Coronary artery (tissue), 2 donors: ENCODE results near the gene VSX2.
"Not testable (repeated sequence)": the region's sequence is repeated elsewhere in the genome, so short reads cannot be mapped to it uniquely, and the experiment has no call there.

Experiments used
- DNase-seq: peaks from one replicate; pipeline ENCODE4 v3.0.0-alpha.2; 2017; ENCODE audit warnings: low spot score
- H3K27ac ChIP-seq, 2 donors: fragments of 200-600 bp; sonication (generic); one replicate each; pipeline ENCODE4 v1.5.1; 2016 to 2019
- H3K4me3 ChIP-seq: fragments of 200-600 bp; sonication (generic); 2 replicates; pipeline ENCODE4 v1.5.1; 2016; ENCODE audit warnings: mild to moderate bottlenecking, moderate library complexity
- TF ChIP-seq, protein P1 (sequence below): fragments of 200-600 bp; sonication (generic); IDR thresholded peaks from one replicate; pipeline ENCODE4 v1.5.1; 2019; ENCODE audit warnings: antibody characterized with exemption

The VSX2 gene

DNA sequence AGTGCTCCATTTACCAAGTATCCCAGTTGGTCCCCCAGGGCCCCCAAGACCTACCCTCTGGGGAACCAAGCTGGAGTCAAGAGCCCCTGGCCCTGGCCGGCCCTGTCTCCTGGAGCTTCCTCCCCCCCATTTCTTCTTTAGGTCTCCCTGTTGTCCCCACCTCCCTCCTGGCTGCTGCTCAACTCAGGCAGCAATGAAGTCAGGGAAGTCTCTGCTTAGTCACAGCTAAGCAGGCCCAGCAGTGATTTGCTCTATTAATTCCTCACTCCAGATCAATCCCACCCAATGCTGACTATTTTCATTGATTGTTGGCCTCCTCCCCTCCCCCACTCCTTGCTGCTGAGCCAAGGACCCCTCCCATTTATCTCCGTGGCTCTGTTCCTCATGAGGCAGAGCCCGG, 28.3 kb downstream of the VSX2 start:
- Histone ChIP-seq H3K4me3 (no peak overlapping the region), H3K27ac (no peak overlapping the region)
- TF ChIP-seq, protein P1, sequence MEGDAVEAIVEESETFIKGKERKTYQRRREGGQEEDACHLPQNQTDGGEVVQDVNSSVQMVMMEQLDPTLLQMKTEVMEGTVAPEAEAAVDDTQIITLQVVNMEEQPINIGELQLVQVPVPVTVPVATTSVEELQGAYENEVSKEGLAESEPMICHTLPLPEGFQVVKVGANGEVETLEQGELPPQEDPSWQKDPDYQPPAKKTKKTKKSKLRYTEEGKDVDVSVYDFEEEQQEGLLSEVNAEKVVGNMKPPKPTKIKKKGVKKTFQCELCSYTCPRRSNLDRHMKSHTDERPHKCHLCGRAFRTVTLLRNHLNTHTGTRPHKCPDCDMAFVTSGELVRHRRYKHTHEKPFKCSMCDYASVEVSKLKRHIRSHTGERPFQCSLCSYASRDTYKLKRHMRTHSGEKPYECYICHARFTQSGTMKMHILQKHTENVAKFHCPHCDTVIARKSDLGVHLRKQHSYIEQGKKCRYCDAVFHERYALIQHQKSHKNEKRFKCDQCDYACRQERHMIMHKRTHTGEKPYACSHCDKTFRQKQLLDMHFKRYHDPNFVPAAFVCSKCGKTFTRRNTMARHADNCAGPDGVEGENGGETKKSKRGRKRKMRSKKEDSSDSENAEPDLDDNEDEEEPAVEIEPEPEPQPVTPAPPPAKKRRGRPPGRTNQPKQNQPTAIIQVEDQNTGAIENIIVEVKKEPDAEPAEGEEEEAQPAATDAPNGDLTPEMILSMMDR = no peak
- no peak for DNase-seq

DNA sequence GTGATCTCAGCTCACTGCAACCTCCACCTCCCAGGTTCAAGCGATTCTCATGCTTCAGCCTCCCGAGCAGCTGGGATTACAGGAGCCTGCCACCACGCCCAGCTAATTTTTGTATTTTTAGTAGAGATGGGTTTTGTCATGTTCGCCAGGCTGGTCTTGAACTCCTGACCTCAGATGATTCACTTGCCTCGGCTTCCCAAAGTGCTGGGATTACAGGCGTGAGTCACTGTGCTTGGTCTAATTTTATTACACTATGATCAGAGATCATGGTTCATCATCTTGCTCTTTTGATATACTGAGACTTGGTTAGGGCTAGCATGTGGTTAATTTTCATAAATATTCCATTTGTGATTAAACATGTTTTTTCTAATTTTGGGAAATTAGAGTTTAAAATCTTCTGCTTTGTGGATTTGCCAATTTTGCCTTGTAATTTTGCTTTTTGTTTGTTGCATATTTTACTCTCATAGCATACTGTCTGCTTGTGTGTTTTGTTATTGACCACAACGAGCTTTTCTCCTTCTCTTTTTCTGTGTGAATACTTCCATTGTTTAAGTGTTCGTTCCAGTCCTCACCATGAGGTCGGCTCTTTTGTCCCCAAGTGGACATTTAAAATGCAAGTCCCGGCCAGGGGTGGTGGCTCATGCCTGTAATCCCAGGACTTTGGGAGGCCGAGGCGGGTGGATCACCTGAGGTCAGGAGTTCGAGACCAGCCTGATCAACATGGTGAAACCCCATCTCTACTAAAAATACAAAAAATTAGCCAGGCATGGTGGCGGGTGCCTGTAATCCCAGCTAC, 31.3 kb downstream of the VSX2 start:
- H3K27ac ChIP-seq, H3K4me3 ChIP-seq, DNase-seq: not testable (repeated sequence)

DNA sequence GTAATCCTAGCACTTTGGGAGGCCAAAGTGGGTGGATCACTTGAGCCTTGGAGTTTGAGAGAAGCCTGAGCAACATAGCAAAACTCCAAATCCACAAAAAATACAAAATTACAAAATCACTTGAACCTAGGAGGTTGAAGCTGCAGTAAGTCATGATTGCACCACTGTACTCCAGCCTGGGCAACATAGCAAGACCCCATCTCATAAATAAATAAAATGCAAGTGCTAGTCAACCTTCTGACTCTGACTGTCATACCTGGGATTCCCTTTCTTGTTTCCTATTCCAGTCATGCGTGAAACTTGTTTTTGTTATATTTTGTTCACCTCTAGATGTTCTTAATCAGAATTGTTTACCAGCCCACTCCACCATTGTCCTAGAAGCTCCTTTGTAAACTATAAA, 32.1 kb downstream of the VSX2 start:
- TF ChIP-seq, protein P1 = no peak
- DNase-seq = no peak
- Histone ChIP-seq H3K27ac (no peak overlapping the region), H3K4me3 (no peak overlapping the region)

DNA sequence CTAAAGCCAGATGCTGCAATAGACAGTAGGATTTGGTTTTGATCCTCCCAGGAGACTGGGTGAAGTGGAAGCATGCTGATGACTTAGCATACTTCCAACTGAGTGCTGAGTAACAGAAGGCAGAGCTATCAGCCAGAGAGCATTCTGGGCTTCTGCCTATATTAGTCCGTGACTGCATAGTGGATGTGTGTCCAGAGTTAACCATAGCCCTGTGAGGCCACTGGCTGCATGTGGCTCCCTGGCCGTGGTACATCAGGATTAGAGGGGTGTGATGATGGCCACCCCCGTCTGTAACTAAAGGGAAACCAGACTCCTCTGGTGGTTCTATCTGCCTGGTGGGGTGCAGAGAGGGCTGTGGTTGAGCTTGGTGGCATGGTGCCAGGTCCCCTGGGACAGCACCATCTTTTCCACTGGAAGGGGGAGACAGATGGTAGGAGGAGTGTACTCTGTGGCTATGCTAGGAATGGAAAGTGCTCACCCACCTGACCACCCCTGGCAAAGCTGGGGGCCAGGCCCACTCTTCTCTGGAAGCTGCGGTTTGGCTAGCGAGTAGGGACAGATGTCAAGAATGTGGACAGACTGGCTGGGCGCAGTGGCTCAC, 36.1 kb downstream of the VSX2 start:
- H3K27ac ChIP-seq = no peak overlapping the region
- TF ChIP-seq, protein P1 = no peak
- no peak overlapping the region for H3K4me3 ChIP-seq
- DNase-seq = no peak

DNA sequence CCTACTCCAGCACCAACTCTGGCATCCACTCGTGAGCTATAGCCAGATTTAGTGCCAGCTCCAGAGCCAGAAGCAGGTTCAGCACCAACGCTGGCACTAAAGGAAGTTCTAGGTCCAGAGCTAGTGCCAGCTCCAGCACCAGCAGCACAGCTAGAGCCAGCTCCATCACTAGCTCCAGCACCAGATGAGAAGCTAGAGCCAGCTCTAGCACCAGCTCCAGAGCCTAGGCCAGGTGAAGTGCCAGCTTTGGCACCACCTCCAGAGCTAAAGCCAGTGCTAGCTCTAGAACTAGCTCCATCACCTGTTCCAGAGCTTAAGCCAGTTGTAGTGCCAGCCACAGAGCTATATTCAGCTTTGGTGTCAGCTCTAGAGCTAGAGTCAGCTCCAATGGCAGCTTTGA, 38.8 kb downstream of the VSX2 start:
- no peak overlapping the region for H3K27ac ChIP-seq
- TF ChIP-seq, protein P1 = no peak

DNA sequence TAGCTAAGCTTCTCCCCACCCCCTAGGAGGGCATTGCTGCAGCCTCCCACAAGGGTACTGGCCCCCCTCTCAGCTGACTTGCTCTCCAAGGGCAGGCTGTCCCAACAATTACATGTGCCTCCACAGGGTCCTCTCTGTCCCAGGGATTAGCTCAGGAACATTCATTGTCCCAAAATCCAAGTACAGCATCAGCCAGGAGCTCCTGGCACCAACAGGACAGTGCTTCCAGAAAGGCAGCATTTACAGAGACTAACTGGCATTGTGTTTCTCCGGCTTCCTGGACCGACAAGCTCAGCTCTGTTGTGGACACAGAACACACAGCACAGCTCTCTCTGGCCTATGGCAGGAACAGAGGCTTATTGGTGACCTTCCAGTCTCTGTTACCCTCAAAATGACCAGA, 41.8 kb downstream of the VSX2 start:
- no peak for DNase-seq
- TF ChIP-seq, protein P1 = no peak
- H3K4me3 ChIP-seq = no peak overlapping the region
- no peak overlapping the region for H3K27ac ChIP-seq

More for the DNA sequence above, 38.8 kb downstream of the VSX2 start:
- DNase-seq = no peak
- H3K4me3 ChIP-seq = no peak overlapping the region

DNA sequence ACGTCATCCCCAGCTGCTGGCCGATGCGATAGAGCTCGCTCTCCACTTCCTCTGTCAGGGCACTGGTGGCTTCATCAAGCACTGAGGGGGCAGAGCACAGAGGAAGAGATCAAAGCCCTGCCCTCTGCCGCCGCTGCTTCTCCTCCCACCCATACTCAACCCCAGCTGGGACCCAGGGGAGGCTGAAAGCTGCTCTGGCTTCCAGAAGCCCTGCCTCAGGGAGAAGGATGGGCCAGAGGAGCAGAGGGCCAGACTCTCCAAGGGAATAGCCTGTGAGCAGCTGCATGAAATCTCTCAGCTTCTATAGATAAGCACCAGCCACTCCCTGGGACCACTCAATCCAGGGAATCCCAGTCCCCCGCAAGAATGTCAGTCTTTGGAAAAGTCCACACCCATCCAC, 47.5 kb downstream of the VSX2 start:
- Histone ChIP-seq H3K27ac (no peak overlapping the region), H3K4me3 (no peak overlapping the region)
- no peak for DNase-seq
- TF ChIP-seq, protein P1 = no peak
